OCI-LY7 (cell line): Measurements from ENCODE around the gene RET. TPM values are rescaled to one million over a fixed set of nuclear protein-coding genes. Genes with fewer than 3 reads are reported as not detected.

Experiments
- BruUV-seq: library from RNA; stranded (reverse); fragments of 400-500 nt; replicated peaks from 2 replicates; lab custom pipeline; 2021; lab: Mats Ljungman, UMichigan
- CTCF ChIA-PET: fragments of 300-600 bp; sonication (Branson Sonifier 250); formaldehyde crosslinking; loops from one replicate; lab custom pipeline; 2022; ENCODE audit warnings: antibody characterized with exemption; ENCODE audit not compliant: unreplicated experiment; lab: Charles Lee
- POLR2A ChIA-PET: fragments of 300-600 bp; sonication (Branson Sonifier 250); formaldehyde crosslinking; loops from one replicate; lab custom pipeline; 2022; ENCODE audit warnings: antibody characterized with exemption; lab: Charles Lee
- DNase-seq: peaks from one replicate; pipeline ENCODE4 v3.0.0-alpha.2; 2015; ENCODE audit warnings: low spot score
- H2AFZ ChIP-seq: fragments of 200-600 bp; sonication (generic), shearing (Covaris generic); 2 replicates; pipeline ENCODE4 v1.6.1; 2014; ENCODE audit warnings: mild to moderate bottlenecking, antibody characterized with exemption, low read length, moderate library complexity
- H3K27ac ChIP-seq: fragments of 200-600 bp; sonication (generic); 2 replicates; pipeline ENCODE4 v1.5.1; 2014; ENCODE audit warnings: mixed run types, low read depth, mild to moderate bottlenecking, moderate library complexity, low read length, inconsistent platforms; ENCODE audit not compliant: poor library complexity, severe bottlenecking
- H3K36me3 ChIP-seq: fragments of 200-600 bp; sonication (generic); 2 replicates; pipeline ENCODE4 v1.6.1; 2014; ENCODE audit warnings: mild to moderate bottlenecking, antibody characterized with exemption, low read length, moderate library complexity, mixed read lengths; ENCODE audit not compliant: insufficient read depth
- H3K4me1 ChIP-seq: fragments of 200-600 bp; sonication (generic); 2 replicates; pipeline ENCODE4 v1.5.1; 2014; ENCODE audit warnings: mild to moderate bottlenecking, low read length; ENCODE audit not compliant: insufficient read depth, poor library complexity, severe bottlenecking
- H3K4me2 ChIP-seq: fragments of 200-600 bp; sonication (generic); 2 replicates; pipeline ENCODE4 v1.6.1; 2014; ENCODE audit warnings: mild to moderate bottlenecking, low read length
- H3K4me3 ChIP-seq: fragments of 200-600 bp; sonication (generic); 2 replicates; pipeline ENCODE4 v1.5.1; 2014; ENCODE audit warnings: mild to moderate bottlenecking, low read depth, low read length; ENCODE audit not compliant: poor library complexity, severe bottlenecking
- H3K79me2 ChIP-seq: fragments of 200-600 bp; sonication (generic); 2 replicates; pipeline ENCODE4 v1.6.1; 2016; ENCODE audit warnings: low read depth, mild to moderate bottlenecking, low read length, moderate library complexity, mixed read lengths; ENCODE audit not compliant: insufficient read depth
- H3K9me2 ChIP-seq: fragments of 200-600 bp; sonication (generic); 2 replicates; pipeline ENCODE4 v1.6.1; 2016; ENCODE audit warnings: mild to moderate bottlenecking, low read length, mixed read lengths; ENCODE audit not compliant: insufficient read depth
- H3K9me3 ChIP-seq: fragments of 200-600 bp; sonication (generic); 2 replicates; pipeline ENCODE4 v1.6.1; 2014; ENCODE audit warnings: mild to moderate bottlenecking, mixed run types, low read length, mixed read lengths
- H4K20me1 ChIP-seq: fragments of 200-600 bp; sonication (generic); 2 replicates; pipeline ENCODE4 v1.6.1; 2014; ENCODE audit warnings: mild to moderate bottlenecking, antibody characterized with exemption, low read length, moderate library complexity, mixed read lengths; ENCODE audit not compliant: insufficient read depth
- EZH2phosphoT487 ChIP-seq: fragments of 200-600 bp; sonication (generic); IDR thresholded peaks from 2 replicates; pipeline ENCODE4 v1.6.1; 2018; ENCODE audit warnings: low read depth, borderline replicate concordance, mild to moderate bottlenecking, mixed run types, antibody characterized with exemption, low read length, moderate library complexity, mixed read lengths
- intact Hi-C: fragments of 100-400 bp; cut with micrococcal nuclease; formaldehyde crosslinking; loops from one replicate; pipeline ENCODE4 v1.10.0; 2022; ENCODE audit not compliant: unreplicated experiment
- total RNA-seq, 2 experiments: library from RNA; depleted of rRNA in 1 of 2; stranded (reverse); fragments of >200 nt in 1 of 2; shearing (Covaris generic) in 1 of 2; gene quantifications; 2 replicates each; pipeline ENCODE4 v1.2.3, GENCODE V29; 2014 to 2022
- TF ChIP-seq, protein P1 (sequence below): fragments of 200-600 bp; sonication (generic); conservative IDR thresholded peaks from 2 replicates; pipeline ENCODE4 v1.5.1; 2014; ENCODE audit warnings: mild to moderate bottlenecking, antibody characterized with exemption, low read length, moderate library complexity, mixed read lengths

The RET gene
- total RNA-seq, 2 experiments from 2014 or later: 0.06 TPM; not detected in 1

DNA sequence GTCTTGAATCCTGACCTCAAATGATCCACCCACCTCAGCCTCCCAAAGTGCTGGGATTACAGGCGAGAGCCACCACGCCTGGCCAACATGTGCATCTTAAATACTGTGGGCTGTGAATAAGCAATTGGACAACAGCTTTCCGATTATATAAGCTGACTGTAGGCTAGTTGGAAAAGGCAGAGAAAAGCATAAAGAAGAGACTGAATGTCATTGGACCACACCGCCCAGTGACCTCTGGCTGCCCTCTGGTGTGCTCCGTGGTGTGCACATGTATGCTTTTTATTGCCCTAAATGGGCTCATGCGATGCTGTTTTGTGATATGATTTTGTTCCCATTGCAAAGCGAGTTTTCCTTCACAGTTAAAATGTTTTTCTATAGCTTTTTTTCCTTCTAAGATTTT lies 46.0 kb downstream of the RET start:
- no peak overlapping the region for H3K27ac ChIP-seq
- no peaks in the 10 kb centered on the region for H3K79me2 ChIP-seq
- no peak overlapping the region for H2AFZ ChIP-seq
- no peak overlapping the region for H3K4me3 ChIP-seq
- TF ChIP-seq EZH2phosphoT487: no peak
- TF ChIP-seq, protein P1, sequence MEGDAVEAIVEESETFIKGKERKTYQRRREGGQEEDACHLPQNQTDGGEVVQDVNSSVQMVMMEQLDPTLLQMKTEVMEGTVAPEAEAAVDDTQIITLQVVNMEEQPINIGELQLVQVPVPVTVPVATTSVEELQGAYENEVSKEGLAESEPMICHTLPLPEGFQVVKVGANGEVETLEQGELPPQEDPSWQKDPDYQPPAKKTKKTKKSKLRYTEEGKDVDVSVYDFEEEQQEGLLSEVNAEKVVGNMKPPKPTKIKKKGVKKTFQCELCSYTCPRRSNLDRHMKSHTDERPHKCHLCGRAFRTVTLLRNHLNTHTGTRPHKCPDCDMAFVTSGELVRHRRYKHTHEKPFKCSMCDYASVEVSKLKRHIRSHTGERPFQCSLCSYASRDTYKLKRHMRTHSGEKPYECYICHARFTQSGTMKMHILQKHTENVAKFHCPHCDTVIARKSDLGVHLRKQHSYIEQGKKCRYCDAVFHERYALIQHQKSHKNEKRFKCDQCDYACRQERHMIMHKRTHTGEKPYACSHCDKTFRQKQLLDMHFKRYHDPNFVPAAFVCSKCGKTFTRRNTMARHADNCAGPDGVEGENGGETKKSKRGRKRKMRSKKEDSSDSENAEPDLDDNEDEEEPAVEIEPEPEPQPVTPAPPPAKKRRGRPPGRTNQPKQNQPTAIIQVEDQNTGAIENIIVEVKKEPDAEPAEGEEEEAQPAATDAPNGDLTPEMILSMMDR: no peak
- intact Hi-C loops: no loop called here
- no peak overlapping the region for H3K4me2 ChIP-seq
- H3K4me1 ChIP-seq: peaks cover 32% of the 10 kb centered on the region
- POLR2A ChIA-PET: interaction anchor here (1.8 to 3.9 kb wide), 3 partner anchors 11 to 16 kb away, joined by 5 to 34 read pairs (median 6); partner anchors contain the start of gene CSGALNACT2
- H3K9me3 ChIP-seq: no peaks in the 10 kb centered on the region
- BruUV-seq: no TSS peak
- H3K36me3 ChIP-seq: no peaks in the 10 kb centered on the region
- no peaks in the 10 kb centered on the region for H3K9me2 ChIP-seq
- DNase-seq: no peak
- H4K20me1 ChIP-seq: no peaks in the 10 kb centered on the region
- CTCF ChIA-PET: no interaction called here

DNA sequence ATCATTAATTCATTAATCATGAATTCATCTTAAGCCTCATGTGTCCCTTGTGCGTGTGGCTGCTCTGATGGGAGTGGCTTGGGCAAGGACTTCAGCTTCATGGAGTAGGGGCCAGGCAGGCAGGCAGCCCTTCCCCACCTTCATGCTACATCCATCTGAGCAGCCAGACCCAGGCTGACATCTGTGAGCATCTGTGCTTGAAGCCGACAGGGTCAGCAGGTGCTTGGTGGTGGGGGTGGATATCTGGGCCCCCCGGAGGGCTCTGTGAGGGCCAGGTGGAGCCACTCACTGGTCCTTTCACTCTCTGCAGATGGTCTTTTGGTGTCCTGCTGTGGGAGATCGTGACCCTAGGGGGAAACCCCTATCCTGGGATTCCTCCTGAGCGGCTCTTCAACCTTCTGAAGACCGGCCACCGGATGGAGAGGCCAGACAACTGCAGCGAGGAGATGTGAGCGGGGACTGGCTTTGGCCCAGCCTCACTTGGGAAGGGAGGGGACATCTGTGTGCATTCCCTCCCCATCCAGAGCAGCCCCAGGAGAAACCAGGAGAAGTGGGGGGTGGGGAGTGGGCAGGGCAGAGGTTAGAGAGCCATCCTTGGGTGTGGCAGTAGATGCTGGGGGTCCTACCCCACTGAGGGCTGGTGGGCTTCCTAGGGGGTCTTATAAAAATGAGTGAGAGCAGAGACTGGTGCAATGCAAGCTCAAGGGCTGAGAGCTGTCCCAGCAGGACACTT lies 46.7 kb downstream of the RET start:
- H3K4me2 ChIP-seq: no peak overlapping the region
- H2AFZ ChIP-seq: no peak overlapping the region
- no peak for TF ChIP-seq EZH2phosphoT487
- TF ChIP-seq, protein P1: no peak
- ChIA-PET CTCF (no interaction called here), POLR2A (interaction anchor here (2.1 to 3.9 kb wide), 2 partner anchors 10 to 15 kb away, joined by 6 to 34 read pairs; partner anchors contain the start of gene CSGALNACT2)
- H3K4me1 ChIP-seq: peaks cover 39% of the 10 kb centered on the region
- H3K9me2 ChIP-seq: no peaks in the 10 kb centered on the region
- intact Hi-C loops: no loop called here
- no peak overlapping the region for H3K4me3 ChIP-seq
- no peaks in the 10 kb centered on the region for H3K79me2 ChIP-seq
- no peak overlapping the region for H3K27ac ChIP-seq
- H3K9me3 ChIP-seq: no peaks in the 10 kb centered on the region
- BruUV-seq: no TSS peak
- DNase-seq: no peak
- no peaks in the 10 kb centered on the region for H4K20me1 ChIP-seq
- no peaks in the 10 kb centered on the region for H3K36me3 ChIP-seq

DNA sequence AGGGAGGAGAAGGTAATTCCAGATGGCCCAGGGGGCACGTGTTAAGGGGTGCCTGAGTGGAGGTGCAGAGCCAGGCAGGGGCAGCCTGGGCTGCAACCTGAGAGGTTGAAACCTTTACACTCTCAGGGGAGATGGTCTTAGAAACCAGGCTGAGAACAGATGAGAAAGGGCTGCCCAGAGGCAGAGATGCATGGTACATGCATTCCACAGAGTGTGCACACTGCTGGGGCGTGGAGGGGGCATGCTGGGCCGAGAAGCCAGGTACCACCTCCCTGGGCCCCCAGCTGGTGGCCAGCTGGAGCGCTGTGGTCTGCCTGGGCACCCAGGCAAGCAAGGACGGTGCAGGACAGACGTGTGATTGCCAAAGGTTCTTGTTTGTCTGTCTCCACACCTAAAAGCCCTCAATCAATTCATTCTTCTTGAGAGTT lies 47.2 kb downstream of the RET start:
- no peak overlapping the region for H3K4me3 ChIP-seq
- H3K9me2 ChIP-seq: no peaks in the 10 kb centered on the region
- no TSS peak for BruUV-seq
- H2AFZ ChIP-seq: no peak overlapping the region
- TF ChIP-seq, protein P1: no peak
- no peak for TF ChIP-seq EZH2phosphoT487
- no peaks in the 10 kb centered on the region for H3K9me3 ChIP-seq
- intact Hi-C loops: no loop called here
- DNase-seq: no peak
- peaks cover 45% of the 10 kb centered on the region for H3K4me1 ChIP-seq
- ChIA-PET CTCF (no interaction called here), POLR2A (interaction anchor here (2.1 kb wide), 1 partner anchor 15 kb away, joined by 6 read pairs; the partner anchor contains the start of gene CSGALNACT2)
- H3K79me2 ChIP-seq: no peaks in the 10 kb centered on the region
- no peaks in the 10 kb centered on the region for H4K20me1 ChIP-seq
- no peak overlapping the region for H3K4me2 ChIP-seq
- H3K27ac ChIP-seq: no peak overlapping the region
- no peaks in the 10 kb centered on the region for H3K36me3 ChIP-seq
